ENCODE data around the gene EEF2KMT.

EEF2KMT gene

DNA sequence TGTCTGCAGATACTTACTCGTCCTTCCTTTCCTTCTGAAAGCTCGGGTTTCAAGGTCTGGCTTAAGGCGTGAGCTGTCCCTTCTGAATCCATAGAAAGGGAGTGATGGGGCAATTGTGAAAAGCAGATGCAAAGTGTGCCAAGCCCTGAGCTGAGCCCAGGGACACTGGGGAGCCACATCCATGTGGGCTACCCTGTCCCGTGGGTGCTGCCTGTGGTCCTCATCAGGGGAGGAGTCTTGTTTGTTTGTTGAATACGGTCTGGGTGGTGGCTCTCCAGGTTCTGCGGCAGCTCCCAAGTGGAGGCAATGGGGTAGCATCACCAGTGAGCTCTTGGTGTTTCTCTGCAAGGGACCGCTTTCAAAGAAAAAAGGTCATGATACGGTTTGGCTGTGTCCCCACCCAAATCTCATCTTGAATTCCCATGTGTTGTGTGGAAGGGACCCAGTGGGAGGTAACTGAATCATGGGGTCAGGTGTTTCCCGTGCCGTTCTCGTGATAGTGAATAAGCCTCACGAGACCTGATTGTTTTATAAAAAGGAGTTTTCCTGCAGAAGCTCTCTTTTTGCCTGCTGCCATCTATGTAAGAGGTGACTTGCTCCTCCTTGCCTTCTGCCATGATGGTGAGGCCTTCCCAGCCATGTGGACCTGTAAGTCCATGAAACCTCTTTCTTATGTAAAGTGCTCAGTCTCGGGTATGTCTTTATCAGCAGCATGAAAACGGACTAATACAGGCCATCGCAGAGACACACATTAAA is 27.0 kb downstream of the EEF2KMT start:
- TF ChIP-seq CTCF (IDR thresholded peaks at IDR 0.05; ENCODE audit: low read depth, low read length), result no peak
- Histone ChIP-seq H3K4me3 (ENCODE audit: low read depth, low read length) (no peak overlapping the region), H3K27me3 (peaks cover 20% of the 10 kb centered on the region), H3K36me3 (peaks cover 12% of the 10 kb centered on the region; the same call in 1 of the 2 replicates), H3K9me3 (no peaks in the 10 kb centered on the region), H3K4me1 (no peaks in the 10 kb centered on the region)
- no peak for DNase-seq

GRCh38 chr16:5069854-5070253 is 27.7 kb downstream of the EEF2KMT start:
- Histone ChIP-seq H3K9me3 (no peaks in the 10 kb centered on the region), H3K36me3 (peaks cover 4% of the 10 kb centered on the region; the same call in 1 of the 2 replicates), H3K4me1 (no peaks in the 10 kb centered on the region), H3K4me3 (ENCODE audit: low read depth, low read length) (no peak overlapping the region), H3K27me3 (peaks cover 27% of the 10 kb centered on the region)
- DNase-seq, result no peak
- no peak for TF ChIP-seq CTCF (IDR thresholded peaks at IDR 0.05; ENCODE audit: low read depth, low read length)

- Histone ChIP-seq H3K4me1 (no peaks in the 10 kb centered on the region), H3K36me3 (no peaks in the 10 kb centered on the region; the same call in 1 of the 2 replicates), H3K9me3 (no peaks in the 10 kb centered on the region), H3K27me3 (peaks cover 35% of the 10 kb centered on the region), H3K4me3 (ENCODE audit: low read depth, low read length) (no peak overlapping the region)
- DNase-seq, result no peak
- no peak for TF ChIP-seq CTCF (IDR thresholded peaks at IDR 0.05; ENCODE audit: low read depth, low read length)
These were observed 28.5 kb downstream of the EEF2KMT start for GRCh38 chr16:5069048-5069447.

DNA sequence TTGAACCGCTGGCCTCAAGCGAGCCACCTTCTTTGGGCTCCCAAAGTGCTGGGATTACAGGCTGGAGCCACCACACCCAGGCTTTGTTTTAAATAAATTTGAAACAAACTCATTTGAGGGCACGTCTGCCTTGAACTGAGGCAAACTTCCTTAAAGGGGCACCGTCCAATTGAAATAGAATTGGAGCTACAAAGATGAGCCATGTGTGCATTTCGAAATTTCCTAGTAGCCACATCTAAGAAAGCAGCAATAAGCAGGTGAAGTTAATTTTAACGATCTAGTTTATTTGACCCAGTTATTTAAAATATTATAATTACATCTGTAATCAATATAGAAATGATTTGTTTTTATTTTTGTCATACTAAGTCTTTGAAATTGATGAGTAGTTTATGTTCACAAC is 31.1 kb downstream of the EEF2KMT start:
- H3K4me3 ChIP-seq (ENCODE audit: low read depth, low read length), result no peak overlapping the region
- H3K9me3 ChIP-seq, result no peaks in the 10 kb centered on the region; the same call in 1 of the 2 replicates
- H3K27me3 ChIP-seq, result peaks cover 58% of the 10 kb centered on the region
- no peaks in the 10 kb centered on the region for H3K36me3 ChIP-seq
- no peaks in the 10 kb centered on the region for H3K4me1 ChIP-seq
- no peak for DNase-seq
- no peak for TF ChIP-seq CTCF (IDR thresholded peaks at IDR 0.05; ENCODE audit: low read depth, low read length)

DNA sequence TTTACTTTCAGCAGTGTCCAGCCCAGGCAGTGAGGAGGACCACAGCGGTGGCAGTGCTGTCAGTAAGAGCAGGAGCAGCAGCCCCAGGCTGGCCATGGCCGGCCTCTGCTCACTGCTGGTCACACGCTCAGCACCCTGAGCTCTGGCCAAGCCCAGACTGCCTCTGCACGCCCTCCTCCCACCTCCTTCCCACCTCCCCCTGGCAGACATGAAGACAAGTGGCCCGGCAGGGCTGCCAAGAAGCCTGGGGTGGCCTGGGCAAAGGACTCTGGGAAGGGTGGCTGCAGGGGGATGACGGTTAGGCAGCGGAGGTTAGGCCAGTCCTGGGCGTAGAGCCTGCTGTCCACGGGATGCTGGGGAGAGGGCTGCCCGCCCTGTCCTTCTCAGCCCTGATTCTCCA is 31.8 kb downstream of the EEF2KMT start, which contains the start of gene C16orf89:
Gene C16orf89, minus strand, starts transcription at position 144 of the 400 bp plus-strand sequence. Its CDS starts 48 bp downstream, at position 96.
- Histone ChIP-seq H3K9me3 (no peaks in the 10 kb centered on the region; the same call in 1 of the 2 replicates), H3K36me3 (no peaks in the 10 kb centered on the region), H3K27me3 (peaks cover 59% of the 10 kb centered on the region), H3K4me1 (no peaks in the 10 kb centered on the region), H3K4me3 (ENCODE audit: low read depth, low read length) (no peak within 1 kb of the TSS)
- no peak for DNase-seq
- TF ChIP-seq CTCF (IDR thresholded peaks at IDR 0.05; ENCODE audit: low read depth, low read length), result no peak

DNA sequence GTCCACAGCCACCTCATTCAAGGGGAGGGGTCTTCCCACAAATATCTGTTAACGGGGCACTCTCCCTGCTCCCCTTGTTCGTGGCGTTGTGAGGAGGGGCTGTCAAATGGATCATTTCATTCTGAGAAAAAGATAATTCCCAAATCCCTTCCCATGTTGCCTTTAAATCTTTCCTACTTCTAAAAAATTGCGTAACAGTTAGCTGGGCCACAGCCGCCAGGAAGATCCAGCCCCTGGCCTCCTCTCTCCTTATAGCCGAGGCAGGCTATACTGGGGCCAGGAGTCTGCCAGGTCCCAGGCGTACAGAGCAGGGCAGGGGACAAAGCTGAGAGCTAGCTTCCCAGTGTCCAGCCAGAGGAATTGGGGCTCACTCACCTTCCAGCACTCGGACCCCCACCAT is 32.3 kb downstream of the EEF2KMT start:
- Histone ChIP-seq H3K36me3 (no peaks in the 10 kb centered on the region), H3K9me3 (no peaks in the 10 kb centered on the region; the same call in 1 of the 2 replicates), H3K4me3 (ENCODE audit: low read depth, low read length) (no peak overlapping the region), H3K4me1 (no peaks in the 10 kb centered on the region), H3K27me3 (peaks cover 59% of the 10 kb centered on the region)
- no peak for TF ChIP-seq CTCF (IDR thresholded peaks at IDR 0.05; ENCODE audit: low read depth, low read length)
- no peak for DNase-seq

Measured in BE2C (cell line).